Progenitor cell of endocrine pancreas (in vitro differentiated cells): ENCODE results near the gene TBC1D1. TPM values are rescaled to one million over a fixed set of nuclear protein-coding genes. Genes with fewer than 3 reads are reported as not detected.

Experiments used
- DNase-seq: peaks from one replicate; pipeline ENCODE4 v3.0.0; 2021; ENCODE audit warnings: low spot score; ENCODE audit not compliant: unreplicated experiment
- H3K27ac Mint-ChIP-seq: 2 replicates; pipeline ENCODE4 v1.8.0; 2021; ENCODE audit warnings: mild to moderate bottlenecking, moderate library complexity, mixed read lengths
- H3K27me3 Mint-ChIP-seq: 2 replicates; pipeline ENCODE4 v1.8.0; 2021; ENCODE audit warnings: mixed read lengths
- H3K36me3 Mint-ChIP-seq: 2 replicates; pipeline ENCODE4 v1.8.0; 2022; ENCODE audit warnings: mixed read lengths; ENCODE audit not compliant: insufficient read depth
- H3K4me1 Mint-ChIP-seq: 2 replicates; pipeline ENCODE4 v1.8.0; 2021; ENCODE audit warnings: low read depth, mixed read lengths
- H3K4me3 Mint-ChIP-seq: 2 replicates; pipeline ENCODE4 v1.8.0; 2021; ENCODE audit warnings: low read depth, mild to moderate bottlenecking, moderate library complexity, mixed read lengths
- H3K9me3 Mint-ChIP-seq: 2 replicates; pipeline ENCODE4 v1.8.0; 2021; ENCODE audit warnings: low read depth, mixed read lengths
- CTCF ChIP-seq: fragments of 200-600 bp; sonication (generic); IDR thresholded peaks from one replicate; pipeline ENCODE4 v1.5.0; 2021; ENCODE audit warnings: antibody characterized with exemption, mild to moderate bottlenecking; ENCODE audit not compliant: unreplicated experiment
- total RNA-seq: library from RNA; stranded (reverse); gene quantifications from 2 replicates; pipeline ENCODE4 v1.2.1, GENCODE V29; 2021

TBC1D1 gene
- total RNA-seq, 1 donor from 2014 or later: 138 TPM

- Mint-ChIP-seq H3K27ac (no peak overlapping the region), H3K36me3 (peaks cover 30% of the 10 kb centered on the region), H3K9me3 (no peaks in the 10 kb centered on the region), H3K4me1 (peaks cover 22% of the 10 kb centered on the region), H3K4me3 (no peak overlapping the region), H3K27me3 (no peaks in the 10 kb centered on the region)
- no peak for TF ChIP-seq CTCF
- no peak for DNase-seq
Measured at GRCh38 chr4:38023347-38024205, 132.7 kb downstream of the TBC1D1 start.

GRCh38 chr4:38024206-38024509 lies 133.3 kb downstream of the TBC1D1 start:
- Mint-ChIP-seq H3K4me3 (no peak overlapping the region), H3K27ac (no peak overlapping the region), H3K27me3 (no peaks in the 10 kb centered on the region), H3K4me1 (peaks cover 22% of the 10 kb centered on the region), H3K36me3 (peaks cover 34% of the 10 kb centered on the region), H3K9me3 (no peaks in the 10 kb centered on the region)
- TF ChIP-seq CTCF: no peak
- DNase-seq: no peak

- Mint-ChIP-seq H3K4me1 (peaks cover 22% of the 10 kb centered on the region), H3K9me3 (no peaks in the 10 kb centered on the region), H3K36me3 (peaks cover 38% of the 10 kb centered on the region), H3K4me3 (no peak overlapping the region), H3K27ac (no peak overlapping the region), H3K27me3 (no peaks in the 10 kb centered on the region)
- DNase-seq: no peak
- no peak for TF ChIP-seq CTCF
Measured at GRCh38 chr4:38025665-38026064, 134.8 kb downstream of the TBC1D1 start.

- TF ChIP-seq CTCF: no peak
- no peaks in the 10 kb centered on the region for H3K27me3 Mint-ChIP-seq
- peaks cover 34% of the 10 kb centered on the region for H3K36me3 Mint-ChIP-seq
- no peaks in the 10 kb centered on the region for H3K9me3 Mint-ChIP-seq
- DNase-seq: no peak
- H3K4me3 Mint-ChIP-seq: no peak overlapping the region
- H3K27ac Mint-ChIP-seq: no peak overlapping the region
- H3K4me1 Mint-ChIP-seq: peaks cover 22% of the 10 kb centered on the region
Measured at GRCh38 chr4:38026158-38026740, 135.4 kb downstream of the TBC1D1 start.

GRCh38 chr4:38030023-38030422 lies 139.1 kb downstream of the TBC1D1 start:
- Mint-ChIP-seq H3K4me1 (peaks cover 7% of the 10 kb centered on the region), H3K9me3 (peaks cover 3% of the 10 kb centered on the region), H3K36me3 (peaks cover 25% of the 10 kb centered on the region), H3K4me3 (no peak overlapping the region), H3K27ac (no peak overlapping the region), H3K27me3 (no peaks in the 10 kb centered on the region)
- TF ChIP-seq CTCF: no peak
- DNase-seq: no peak
